HG03135 (cell line): ENCODE measurements around the gene QSER1.
A peak's percentile ranks its signal among the peaks of the same experiment; 100 is the strongest.
"Not testable (repeated sequence)": the region's sequence is repeated elsewhere in the genome, so short reads cannot be mapped to it uniquely, and the experiment has no call there.

Experiments
- ATAC-seq: cut with Tn5 transposase; IDR thresholded peaks from one replicate; pipeline ENCODE4 v1.9.1; 2021; ENCODE audit warnings: mild to moderate bottlenecking, moderate library complexity; ENCODE audit not compliant: unreplicated experiment

The QSER1 gene

GRCh38 chr11:32921204-32921603, 28.6 kb downstream of the QSER1 start:
- no peak for ATAC-seq

DNA sequence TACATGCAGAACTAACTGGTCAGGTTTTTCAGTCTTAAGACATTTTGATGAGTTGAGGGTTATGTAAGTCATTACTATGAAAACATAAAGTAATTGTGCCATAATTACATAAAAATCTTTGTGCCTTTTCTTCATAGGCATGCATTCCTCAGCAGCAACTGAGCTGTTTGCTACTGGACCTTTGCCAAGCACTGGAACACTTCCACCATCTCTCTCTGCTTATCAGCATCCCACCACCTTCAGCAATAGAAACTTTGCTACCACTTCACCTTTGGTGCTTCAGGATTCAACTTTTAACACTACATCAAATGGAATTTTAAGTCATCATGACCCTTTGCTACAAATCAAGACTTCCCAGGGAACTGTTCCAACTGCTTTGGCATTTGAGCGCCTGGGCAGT, 39.0 kb downstream of the QSER1 start:
- ATAC-seq: no peak

DNA sequence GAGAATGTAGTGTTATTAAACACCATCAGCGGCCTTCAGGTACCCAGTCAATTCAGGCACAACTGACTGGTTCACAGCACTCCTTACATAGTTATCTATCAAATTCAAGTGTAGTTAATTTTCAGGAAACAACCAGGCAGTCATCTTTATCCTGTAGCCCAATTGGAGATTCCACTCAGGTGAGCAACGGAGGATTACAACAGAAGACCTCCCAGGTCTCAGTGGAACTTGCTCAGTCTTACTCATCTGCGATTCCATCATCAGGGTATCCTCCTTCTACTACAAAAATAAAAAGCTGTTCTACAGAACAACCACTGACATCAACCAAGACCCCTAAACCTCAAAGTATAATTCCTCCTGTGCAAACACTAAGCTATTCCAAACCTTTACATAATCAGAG, 39.6 kb downstream of the QSER1 start:
- ATAC-seq: no peak

DNA sequence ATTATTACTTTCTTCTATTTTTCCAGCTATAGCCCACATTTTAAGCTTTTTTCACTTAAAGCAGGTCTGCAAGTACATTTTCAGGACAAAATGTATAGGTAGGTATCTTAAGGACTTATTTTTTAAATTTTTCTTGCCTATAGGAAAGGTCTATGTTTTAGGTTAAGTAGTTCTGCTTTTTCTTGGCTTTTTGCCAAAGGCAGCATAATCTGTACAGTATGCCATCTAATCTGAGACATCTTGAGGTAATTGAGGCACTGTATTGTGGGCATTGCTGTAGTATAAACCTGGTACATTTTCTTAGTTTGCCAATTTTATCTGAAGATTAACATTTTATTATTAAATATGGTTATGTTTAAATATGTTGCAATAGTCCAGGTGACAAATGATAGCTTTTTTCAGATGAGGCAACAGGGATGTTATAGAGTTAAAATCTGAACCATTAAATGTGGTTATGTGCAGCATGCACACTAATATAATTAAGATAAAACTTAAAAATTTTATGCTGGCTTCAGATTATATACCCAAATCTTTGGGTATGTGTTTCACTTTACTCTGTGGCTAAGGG, 42.9 kb downstream of the QSER1 start:
- no peak for ATAC-seq

DNA sequence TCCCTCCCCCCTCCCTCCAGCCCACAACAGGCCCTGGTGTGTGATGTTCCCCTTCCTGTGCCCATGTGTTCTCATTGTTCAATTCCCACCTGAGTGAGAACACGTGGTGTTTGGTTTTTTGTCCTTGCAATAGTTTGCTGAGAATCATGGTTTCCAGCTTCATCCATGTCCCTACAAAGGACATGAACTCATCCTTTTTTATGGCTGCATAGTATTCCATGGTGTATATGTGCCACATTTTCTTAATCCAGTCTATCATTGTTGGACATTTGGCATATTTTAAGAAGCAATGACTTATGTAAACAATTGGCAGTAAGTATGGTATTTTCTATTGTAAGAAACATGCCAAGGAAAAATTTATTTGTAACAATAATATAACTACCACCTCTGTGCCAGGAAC, 43.6 kb downstream of the QSER1 start:
- not testable (repeated sequence) for ATAC-seq

DNA sequence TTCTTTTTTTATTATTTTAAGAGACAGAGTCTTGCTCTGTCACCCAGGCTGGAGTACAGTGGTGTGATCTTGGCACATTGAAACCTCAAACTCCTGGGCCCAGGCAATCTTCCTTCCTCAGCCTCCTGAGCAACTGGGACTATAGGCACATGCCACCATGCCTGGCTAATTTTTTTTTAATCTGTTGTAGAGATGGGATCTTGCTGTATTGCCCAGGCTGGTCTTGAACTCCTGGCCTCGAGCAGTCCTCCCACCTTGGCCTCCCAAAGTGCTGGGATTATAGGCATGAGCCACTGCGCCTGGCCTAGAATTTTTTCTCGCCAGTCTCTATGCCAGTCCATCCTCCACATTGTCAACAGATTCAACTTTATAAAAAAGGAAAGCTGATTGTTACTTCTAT, 44.7 kb downstream of the QSER1 start:
- not testable (repeated sequence) for ATAC-seq

GRCh38 chr11:32939046-32939445, 46.4 kb downstream of the QSER1 start:
- ATAC-seq: peak; percentile 77

DNA sequence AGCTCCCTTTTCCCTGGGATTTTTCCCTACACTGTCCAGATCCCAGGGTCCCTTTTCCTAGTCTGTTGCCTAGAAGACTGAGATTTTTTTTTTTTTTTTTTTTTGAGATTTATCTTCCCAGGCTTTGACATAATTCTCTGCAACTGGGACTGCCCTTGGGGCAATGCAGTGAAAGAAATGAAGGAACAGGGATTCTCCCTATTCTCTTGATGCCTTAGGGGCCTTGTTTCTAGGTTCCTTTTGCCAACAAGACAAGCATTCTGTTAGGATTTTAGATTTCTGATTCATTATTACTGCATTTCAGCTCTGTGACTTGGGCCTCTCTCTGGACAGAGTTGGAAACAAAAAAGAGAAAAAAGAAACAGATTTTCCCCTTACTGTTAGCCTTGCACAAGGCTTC, 47.3 kb downstream of the QSER1 start:
- ATAC-seq: no peak

DNA sequence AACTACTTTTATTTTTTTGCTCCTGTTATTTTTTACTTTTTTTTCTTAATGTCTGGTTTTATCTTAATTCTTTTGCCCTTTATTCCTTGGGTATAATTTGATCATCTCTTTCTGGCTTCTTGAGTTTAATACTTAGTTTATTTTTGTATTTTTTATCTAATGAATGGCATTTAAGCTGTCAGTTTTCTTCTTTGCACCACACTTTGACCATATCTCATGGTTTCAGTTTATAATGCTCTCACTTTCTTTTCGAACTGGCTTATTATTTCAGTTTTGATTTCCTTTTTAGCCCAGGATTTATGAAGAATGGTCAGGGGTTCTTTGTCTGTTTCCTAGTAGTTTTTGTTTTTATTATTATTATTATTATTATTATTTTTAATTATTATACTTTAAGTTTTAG, 48.3 kb downstream of the QSER1 start:
- ATAC-seq: no peak

DNA sequence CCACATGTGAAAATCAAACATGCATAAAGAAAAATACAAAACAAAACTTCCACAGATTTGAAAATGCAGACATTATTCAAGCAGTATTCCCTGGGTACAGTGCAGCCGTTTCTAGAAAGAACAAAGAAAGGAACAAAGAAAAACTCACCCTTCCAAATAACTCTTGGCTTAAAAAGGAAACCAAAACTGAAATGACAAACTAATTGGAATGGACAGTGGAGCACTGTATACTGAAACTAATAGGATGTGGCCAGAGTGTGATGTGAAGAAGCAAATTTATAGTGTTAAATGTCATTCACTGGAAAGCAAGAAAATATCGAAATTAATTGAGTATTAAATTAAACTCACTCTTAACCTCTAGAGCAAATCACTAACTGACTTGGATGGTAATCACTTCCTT, 55.4 kb downstream of the QSER1 start:
- no peak for ATAC-seq

DNA sequence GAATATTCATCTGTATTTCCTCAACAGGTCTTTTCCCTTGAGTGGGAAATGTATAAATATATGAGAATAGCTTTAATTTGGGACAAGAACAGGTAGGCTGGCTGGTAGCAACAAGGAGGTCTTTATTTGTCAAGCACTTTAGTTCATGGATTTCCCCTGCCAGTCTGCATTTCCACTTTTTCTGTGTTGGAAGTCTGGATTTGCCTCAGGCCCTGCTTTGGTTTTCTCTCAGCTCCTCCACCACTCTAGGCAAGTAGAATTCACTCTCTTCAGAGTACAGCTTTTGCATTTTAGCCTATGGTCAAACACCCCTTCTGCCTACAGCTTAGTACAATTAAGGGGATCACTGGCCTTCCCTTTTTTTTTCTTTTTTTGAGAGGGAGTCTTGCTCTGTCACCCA, 57.1 kb downstream of the QSER1 start:
- ATAC-seq: no peak

GRCh38 chr11:32952421-32952820, 59.8 kb downstream of the QSER1 start:
- ATAC-seq: no peak

DNA sequence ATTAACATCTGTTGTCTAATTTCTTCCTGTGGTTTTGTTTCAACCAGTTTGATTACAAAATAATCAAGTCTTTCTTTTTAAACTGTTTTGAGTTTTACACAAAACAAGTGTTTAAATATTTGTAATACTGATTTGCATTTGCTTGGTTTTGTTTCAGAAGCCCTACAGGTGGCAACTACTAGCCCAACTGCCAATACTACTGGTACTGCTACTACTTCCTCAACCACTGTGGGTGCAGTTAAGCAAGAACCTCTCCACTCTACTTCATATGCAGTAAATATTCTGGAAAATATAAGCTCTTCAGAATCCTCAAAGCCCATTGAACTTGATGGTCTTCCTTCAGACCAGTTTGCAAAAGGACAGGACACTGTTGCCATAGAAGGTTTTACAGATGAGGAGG, 61.1 kb downstream of the QSER1 start:
- ATAC-seq: no peak

- no peak for ATAC-seq
Observed at GRCh38 chr11:32960553-32961164, 68.0 kb downstream of the QSER1 start.

GRCh38 chr11:32962016-32962415, 69.4 kb downstream of the QSER1 start:
- no peak for ATAC-seq

DNA sequence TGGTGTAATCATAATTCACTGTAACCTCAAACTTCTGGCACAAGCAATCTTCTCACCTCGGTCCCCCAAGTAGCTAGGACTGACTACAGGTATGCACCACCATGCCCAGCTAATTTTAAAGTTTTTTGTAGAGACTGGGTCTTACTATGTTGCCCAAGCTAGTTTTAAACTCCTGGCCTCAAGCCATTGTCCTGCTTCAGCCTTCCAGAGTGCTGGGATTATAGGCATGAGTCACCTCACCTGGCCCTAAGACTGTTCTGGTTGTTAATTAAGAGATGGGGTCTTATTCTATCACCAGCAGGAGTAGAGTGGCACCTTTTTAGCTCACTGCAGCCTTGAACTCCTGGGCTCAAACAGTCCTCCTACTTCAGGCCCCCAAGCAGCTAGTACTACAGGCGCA, 71.1 kb downstream of the QSER1 start:
- no peak for ATAC-seq

DNA sequence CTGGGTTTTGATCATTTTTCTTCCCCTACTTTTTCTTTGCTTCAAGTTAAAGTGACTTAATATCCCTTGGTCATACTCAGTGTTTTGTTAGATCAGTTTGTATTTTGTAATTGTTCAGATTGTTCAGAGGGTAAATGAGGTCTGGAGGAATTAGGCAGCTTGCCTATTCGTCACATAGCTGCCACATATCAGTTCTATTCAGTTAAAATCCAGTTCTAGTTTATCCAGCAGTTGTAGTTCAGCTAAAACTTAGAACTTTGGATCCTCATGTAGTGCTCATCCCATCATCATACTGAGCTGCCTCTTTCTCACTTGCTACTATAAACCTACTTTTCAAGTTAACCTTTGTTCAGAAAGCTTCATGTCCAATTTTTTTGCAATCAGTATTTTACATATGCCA, 75.9 kb downstream of the QSER1 start:
- ATAC-seq: no peak

- ATAC-seq: not testable (repeated sequence)
Observed at GRCh38 chr11:32972233-32972632, 79.6 kb downstream of the QSER1 start.

DNA sequence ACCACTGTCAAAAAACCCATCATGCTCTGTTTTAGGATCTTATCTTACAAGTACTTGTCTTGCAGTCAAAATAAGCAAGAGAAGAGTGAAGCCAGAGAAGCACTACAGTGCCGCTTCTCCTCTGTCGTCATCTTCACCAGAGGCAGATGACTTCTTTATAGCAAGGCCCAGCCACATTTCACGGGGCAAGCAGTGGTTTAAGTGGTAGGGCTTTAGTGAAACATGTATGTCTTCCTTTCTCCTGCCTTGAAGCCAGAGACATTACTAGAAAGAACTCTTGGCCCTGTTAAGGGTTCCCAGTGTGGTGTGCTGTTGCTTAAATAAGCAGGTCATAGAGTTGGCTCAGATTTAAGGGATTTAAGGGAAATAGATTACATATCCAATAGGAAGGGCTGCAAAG, 80.2 kb downstream of the QSER1 start:
- no peak for ATAC-seq

GRCh38 chr11:32982626-32983025, 90.0 kb downstream of the QSER1 start:
- no peak for ATAC-seq

- ATAC-seq: no peak
Observed at GRCh38 chr11:32983506-32983905, 90.9 kb downstream of the QSER1 start.

- no peak for ATAC-seq
Observed at GRCh38 chr11:32985600-32985999, 93.0 kb downstream of the QSER1 start.

DNA sequence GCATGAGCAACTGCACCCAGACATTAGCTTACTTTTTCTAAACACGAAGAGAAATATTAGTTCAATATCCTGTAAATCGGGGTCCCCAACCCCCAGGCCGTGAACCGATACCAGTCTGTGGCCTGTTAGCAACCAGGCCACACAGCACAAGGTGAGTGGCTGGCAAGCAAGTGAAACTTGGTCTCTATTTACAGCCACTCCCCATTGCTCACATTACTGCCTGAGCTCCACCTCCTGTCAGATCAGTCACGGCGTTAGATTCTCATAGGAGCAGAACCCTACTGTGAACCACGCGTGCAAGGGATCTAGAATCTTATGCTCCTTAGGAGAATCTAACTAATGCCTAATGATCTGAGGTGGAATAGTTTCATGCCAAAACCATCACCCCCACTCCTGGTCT, 95.2 kb downstream of the QSER1 start:
- no peak for ATAC-seq
